ENCODE data around the gene RNF181. TPM values are rescaled to one million over a fixed set of nuclear protein-coding genes. Genes with fewer than 3 reads are reported as not detected.
"Not testable (repeated sequence)": the region's sequence is repeated elsewhere in the genome, so short reads cannot be mapped to it uniquely, and the experiment has no call there.

RNF181 gene, protein sequence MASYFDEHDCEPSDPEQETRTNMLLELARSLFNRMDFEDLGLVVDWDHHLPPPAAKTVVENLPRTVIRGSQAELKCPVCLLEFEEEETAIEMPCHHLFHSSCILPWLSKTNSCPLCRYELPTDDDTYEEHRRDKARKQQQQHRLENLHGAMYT
- total RNA-seq (2014; rRNA removed; shearing (Covaris generic); ENCODE audit: low replicate concordance) = 166 and 213 TPM in 2 replicates

GRCh38 chr2:85595301-85596025 is at the start of gene RNF181:
Gene RNF181 (plus strand): TSS chr2:85595745. CDS start chr2:85595764, 19 bp downstream.
- in situ Hi-C loops (cut with HindIII; ENCODE audit: low pct_unique_long_range_greater_than_20kb, low sequenced_read_pairs) = no loop called here
- peak; percentile 96 for DNase-seq (ENCODE audit: low read depth)

GRCh38 chr2:85545780-85546240 is 49.7 kb upstream of the RNF181 start:
- in situ Hi-C loops (cut with HindIII; ENCODE audit: low pct_unique_long_range_greater_than_20kb, low sequenced_read_pairs) = no loop called here
- no peak for DNase-seq (ENCODE audit: low read depth)

DNA sequence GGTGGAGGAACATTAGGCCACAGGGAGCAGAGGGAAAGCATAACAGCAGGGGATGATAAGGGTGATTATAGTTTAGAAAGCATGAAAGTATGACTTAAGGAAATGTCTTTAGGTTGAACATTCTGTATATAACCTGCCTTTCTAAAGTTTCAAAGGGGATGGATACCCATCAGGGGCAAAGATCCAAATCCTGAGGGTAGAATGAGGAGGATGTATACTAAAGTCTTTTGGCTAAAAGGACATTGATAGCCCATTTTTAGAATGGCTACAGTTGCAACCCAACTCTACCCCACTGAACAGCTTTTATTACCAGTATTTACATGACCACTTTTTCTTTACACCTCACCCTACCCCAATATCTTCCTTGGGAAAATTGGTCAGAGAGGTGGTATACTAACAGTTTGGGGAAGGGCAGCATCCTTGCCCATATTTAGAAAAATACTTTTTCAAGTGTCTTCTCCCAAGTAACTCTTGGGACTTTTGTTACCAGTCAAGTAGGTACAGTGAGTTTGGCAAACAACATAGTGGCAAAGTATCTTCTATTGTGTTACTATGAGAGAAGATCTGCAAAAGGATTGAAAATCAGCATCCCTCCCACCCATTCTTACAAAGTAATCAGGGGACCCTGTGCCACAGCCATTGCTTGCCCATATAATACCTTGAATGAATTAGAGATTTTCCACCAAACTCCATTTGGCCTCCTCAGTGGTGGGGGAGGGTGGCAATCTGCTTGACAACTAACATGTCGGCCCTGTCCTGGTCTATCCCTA is 48.3 kb upstream of the RNF181 start:
- no peak for DNase-seq (ENCODE audit: low read depth)
- in situ Hi-C loops (cut with HindIII; ENCODE audit: low pct_unique_long_range_greater_than_20kb, low sequenced_read_pairs) = no loop called here

GRCh38 chr2:85547859-85548607 is 47.5 kb upstream of the RNF181 start:
- in situ Hi-C loops (cut with HindIII; ENCODE audit: low pct_unique_long_range_greater_than_20kb, low sequenced_read_pairs) = no loop called here
- DNase-seq (ENCODE audit: low read depth) = no peak

DNA sequence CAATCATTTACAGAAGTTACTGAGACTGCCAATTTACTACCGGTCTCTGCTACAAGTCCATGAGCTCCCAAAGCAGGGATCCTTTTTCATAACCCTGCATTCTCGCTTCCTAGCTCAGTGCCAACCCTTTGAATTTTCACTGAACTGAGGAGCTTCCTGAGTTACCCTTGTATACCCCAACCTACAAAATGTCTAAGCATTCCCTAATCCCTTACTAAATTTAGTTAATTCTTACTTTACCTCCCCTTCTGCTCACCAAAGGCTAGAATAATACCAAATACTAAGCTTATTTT is 47.0 kb upstream of the RNF181 start:
- DNase-seq (ENCODE audit: low read depth) = no peak
- in situ Hi-C loops (cut with HindIII; ENCODE audit: low pct_unique_long_range_greater_than_20kb, low sequenced_read_pairs) = no loop called here

GRCh38 chr2:85549095-85549494 is 46.5 kb upstream of the RNF181 start:
- no peak for DNase-seq (ENCODE audit: low read depth)
- in situ Hi-C loops (cut with HindIII; ENCODE audit: low pct_unique_long_range_greater_than_20kb, low sequenced_read_pairs) = no loop called here

GRCh38 chr2:85549826-85550225 is 45.7 kb upstream of the RNF181 start:
- no peak for DNase-seq (ENCODE audit: low read depth)
- in situ Hi-C loops (cut with HindIII; ENCODE audit: low pct_unique_long_range_greater_than_20kb, low sequenced_read_pairs) = no loop called here

GRCh38 chr2:85550486-85550885 is 45.1 kb upstream of the RNF181 start:
- no peak for DNase-seq (ENCODE audit: low read depth)
- in situ Hi-C loops (cut with HindIII; ENCODE audit: low pct_unique_long_range_greater_than_20kb, low sequenced_read_pairs) = no loop called here

- DNase-seq (ENCODE audit: low read depth) = peak; percentile 79
- in situ Hi-C loops (cut with HindIII; ENCODE audit: low pct_unique_long_range_greater_than_20kb, low sequenced_read_pairs) = no loop called here
Measured at GRCh38 chr2:85551698-85552678, 43.6 kb upstream of the RNF181 start.

DNA sequence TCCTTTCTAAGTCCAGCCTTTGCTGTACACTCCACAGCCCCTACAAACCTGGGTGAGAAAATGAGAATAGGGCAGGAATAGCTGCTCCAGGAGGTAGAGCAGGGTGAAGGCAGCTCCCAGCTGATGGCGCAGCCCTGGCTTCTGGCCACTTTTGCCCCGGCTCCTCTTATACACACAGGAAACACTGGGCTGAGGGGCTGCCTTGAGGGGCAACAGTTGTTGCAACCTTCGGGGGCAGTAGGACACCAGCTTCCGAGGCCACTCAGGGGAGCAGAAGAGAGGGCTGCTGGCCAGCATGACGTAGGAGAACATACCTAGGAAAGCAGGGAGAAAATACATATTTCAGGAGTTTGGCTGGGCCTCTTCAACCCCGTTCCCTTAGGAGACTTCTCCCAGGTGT is 42.4 kb upstream of the RNF181 start:
- no peak for DNase-seq (ENCODE audit: low read depth)
- in situ Hi-C loops (cut with HindIII; ENCODE audit: low pct_unique_long_range_greater_than_20kb, low sequenced_read_pairs) = no loop called here

DNA sequence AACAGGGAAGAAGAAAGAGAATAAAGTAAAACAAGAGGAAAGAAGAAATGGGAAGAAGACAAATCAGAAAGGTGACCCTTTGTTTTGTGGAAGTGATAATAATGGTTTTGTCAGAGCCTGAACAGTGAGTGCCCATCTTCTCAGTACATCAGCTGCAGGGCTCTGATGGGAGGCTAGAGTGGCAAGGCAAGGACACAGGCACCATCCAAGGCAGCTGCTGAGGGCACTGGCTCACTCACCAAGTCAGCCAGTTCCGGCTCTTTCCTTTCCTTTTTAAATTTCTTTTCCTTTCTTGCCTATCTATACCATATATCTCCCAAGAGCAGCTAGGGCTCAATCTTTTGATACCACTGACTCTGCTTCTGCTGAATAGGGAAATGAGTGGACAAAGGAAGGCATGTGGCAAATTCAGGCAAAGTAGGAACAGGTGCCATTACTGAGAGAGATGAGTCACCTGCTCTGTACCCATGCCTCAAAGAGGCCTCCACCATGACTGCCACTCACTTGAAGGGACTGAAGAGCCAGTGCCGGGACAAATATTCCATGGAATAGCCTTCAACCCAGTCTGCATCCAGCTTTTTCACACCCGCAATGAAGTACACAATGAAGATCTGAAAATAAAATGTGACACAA is 40.4 kb upstream of the RNF181 start:
- in situ Hi-C loops (cut with HindIII; ENCODE audit: low pct_unique_long_range_greater_than_20kb, low sequenced_read_pairs) = no loop called here
- DNase-seq (ENCODE audit: low read depth) = no peak

DNA sequence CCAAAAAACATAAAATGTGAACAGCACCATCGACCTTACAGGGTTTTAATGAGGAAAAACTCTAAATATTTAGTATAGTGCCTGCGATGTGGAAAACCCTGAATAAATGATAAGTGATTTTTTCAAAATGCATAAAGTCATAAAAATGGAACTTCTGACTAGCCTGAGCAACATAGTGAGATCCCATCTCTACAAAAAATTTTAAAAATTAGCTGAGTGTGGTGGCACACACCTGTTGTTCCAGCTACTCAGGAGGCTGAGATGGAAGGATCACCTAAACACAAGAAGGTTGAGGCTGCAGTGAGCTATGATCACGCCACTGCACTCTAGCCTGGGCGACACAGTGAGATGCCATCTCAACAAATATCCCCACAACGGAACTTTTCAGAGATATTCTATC is 38.4 kb upstream of the RNF181 start:
- DNase-seq (ENCODE audit: low read depth) = no peak
- in situ Hi-C loops (cut with HindIII; ENCODE audit: low pct_unique_long_range_greater_than_20kb, low sequenced_read_pairs) = no loop called here

GRCh38 chr2:85558160-85558559 is 37.4 kb upstream of the RNF181 start:
- in situ Hi-C loops (cut with HindIII; ENCODE audit: low pct_unique_long_range_greater_than_20kb, low sequenced_read_pairs) = no loop called here
- DNase-seq (ENCODE audit: low read depth) = no peak

DNA sequence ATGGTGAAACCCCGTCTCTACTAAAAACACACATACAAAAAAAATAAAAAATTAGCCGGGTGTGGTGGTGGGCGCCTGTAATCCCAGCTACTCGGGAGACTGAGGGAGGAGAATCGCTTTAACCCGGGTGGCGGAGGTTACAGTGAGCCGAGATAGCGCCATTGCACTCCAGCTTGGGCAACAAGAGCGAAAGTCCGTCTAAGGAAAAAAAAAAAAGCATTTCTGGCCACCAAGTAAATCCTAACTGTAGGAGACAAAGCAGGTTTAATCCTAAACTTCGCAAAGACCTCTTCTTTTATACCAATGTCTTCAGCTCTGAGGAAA is 35.2 kb upstream of the RNF181 start:
- DNase-seq (ENCODE audit: low read depth); in situ Hi-C loops (cut with HindIII; ENCODE audit: low pct_unique_long_range_greater_than_20kb, low sequenced_read_pairs): not testable (repeated sequence)

- DNase-seq (ENCODE audit: low read depth) = no peak
- in situ Hi-C loops (cut with HindIII; ENCODE audit: low pct_unique_long_range_greater_than_20kb, low sequenced_read_pairs) = no loop called here
Measured at GRCh38 chr2:85560812-85561279, 34.7 kb upstream of the RNF181 start.

- in situ Hi-C loops (cut with HindIII; ENCODE audit: low pct_unique_long_range_greater_than_20kb, low sequenced_read_pairs) = no loop called here
- peak; percentile 91 for DNase-seq (ENCODE audit: low read depth)
Measured at GRCh38 chr2:85561280-85562212, 34.0 kb upstream of the RNF181 start, which contains the start of gene GGCX. Gene GGCX (minus strand): TSS chr2:85561493. CDS start chr2:85561428, 65 bp downstream.

Data from Caki2 (cell line).